HL-60/S4 treated with phorbol 12-myristate 13-acetate at 8.2 ng/mL for 4 days and 3 days (cell line): ENCODE results near the gene CLEC6A.
"Not testable (repeated sequence)": the region's sequence is repeated elsewhere in the genome, so short reads cannot be mapped to it uniquely, and the experiment has no call there.

Experiments
- in situ Hi-C: fragments of 300-500 bp; cut with MboI; formaldehyde crosslinking; loops from 2 replicates; pipeline ENCODE4 v1.15.0; 2022; ENCODE audit warnings: low sequenced_read_pairs

The CLEC6A gene

DNA sequence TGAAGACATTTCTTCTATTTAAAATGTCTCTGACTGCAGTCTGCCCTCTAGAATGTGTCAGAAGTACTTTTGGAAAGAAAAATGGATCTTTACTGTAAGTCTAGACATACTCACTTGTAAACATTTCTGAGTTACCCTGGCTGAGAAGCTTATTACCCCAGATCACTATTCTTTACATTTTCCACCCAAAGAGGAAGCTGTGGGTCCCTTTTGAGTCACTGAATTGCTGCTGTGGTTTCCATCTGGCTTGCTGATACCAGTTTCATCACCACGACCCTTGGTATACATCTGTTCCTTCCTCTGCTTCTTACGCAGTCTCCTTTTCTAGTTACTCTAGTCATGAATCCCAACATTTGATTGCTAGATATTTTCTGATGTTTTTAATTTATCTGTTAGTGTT lies 37.3 kb downstream of the CLEC6A start:
- in situ Hi-C loops, result no loop called here

DNA sequence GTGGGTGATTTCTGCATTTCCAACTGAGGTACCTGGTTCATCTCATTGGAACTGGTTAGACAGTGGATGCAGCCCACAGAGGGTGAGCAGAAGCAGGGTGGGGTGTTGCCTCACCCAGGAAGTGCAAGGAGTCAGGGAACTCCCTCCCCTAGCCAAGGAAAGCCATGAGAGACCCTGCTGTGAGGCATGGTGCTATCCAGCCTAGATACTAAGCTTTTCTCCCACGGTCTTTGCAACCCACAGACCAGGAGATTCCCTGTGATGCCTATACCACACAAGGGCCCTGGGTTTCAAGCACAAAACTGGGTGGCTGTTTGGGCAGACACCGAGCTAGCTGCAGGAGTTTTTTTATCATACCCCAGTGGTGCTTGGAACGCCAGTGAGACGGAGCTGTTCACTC lies 39.9 kb downstream of the CLEC6A start:
- in situ Hi-C loops, result not testable (repeated sequence)

DNA sequence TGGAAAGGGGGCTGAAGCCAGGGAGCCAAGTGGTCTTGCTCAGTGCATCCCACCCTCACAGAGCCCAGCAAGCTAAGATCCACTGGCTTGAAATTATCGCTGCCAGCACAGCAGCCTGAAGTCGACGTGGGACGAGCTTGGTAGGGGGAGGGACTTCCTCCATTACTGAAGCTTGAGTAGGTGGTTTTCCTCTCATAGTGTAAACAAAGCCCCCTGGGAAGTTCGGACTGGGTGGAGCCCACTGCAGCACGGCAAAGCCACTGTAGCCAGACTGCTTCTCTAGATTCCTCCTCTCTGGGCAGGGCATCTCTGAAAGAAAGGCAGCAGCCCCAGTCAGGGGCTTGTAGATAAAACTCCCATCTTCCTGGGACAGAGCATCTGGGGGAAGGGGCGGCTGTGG lies 40.3 kb downstream of the CLEC6A start:
- in situ Hi-C loops, result not testable (repeated sequence)

DNA sequence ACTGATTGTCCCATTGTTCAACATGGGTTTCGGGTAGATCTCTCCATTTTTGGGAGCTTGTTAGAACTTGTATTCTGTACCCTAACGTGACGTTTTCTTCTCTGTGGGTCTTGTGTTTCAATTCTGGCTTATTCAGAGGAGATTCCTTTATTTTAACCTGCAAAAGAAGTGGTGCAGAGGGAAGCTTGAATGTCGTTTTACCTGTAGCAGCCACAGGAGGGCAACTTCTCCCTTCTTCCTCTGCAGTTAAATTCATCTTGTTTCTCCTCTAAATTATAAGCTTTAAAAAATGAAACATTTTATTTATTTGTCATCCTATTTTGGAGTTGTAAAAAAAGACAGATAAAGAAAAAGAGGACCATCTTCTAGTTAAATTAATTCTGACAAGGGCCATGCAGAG lies 43.9 kb downstream of the CLEC6A start:
- in situ Hi-C loops, result no loop called here

DNA sequence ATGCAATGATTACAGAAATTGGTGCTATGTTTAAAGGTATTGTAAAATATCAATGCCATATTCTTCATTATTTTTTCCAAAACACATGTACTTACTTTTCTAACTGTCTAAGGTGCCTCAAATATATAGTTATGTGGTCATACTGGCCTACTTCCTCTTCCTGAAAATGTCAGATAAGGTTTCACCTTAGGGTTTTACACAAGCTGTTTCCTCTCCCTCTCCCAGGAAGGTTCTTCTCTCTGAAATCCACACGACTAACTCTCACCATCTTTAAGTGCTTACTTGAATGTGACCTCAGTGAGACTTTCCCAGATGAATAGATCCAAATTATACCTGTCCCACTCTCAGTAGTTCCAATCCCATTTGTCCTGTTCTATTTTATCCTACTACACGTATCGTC lies 46.0 kb downstream of the CLEC6A start:
- in situ Hi-C loops, result no loop called here

DNA sequence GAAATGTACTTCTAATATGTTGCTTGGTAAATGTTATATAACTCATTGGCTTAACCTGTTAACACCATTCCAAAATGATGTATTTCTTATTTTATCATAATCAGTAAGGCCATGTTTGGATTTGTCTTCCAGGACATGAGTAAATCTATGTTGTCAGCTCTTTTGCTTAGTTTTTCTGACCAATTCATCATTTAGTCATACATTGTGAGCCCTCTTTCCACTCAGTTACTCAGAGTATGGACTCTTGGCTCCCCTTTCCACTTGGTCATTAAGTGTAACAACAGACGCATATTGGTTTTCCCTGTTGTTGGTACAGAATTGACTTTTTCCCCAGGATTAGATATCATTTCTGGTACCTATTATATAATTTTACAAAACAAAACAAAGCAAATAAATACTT lies 48.6 kb downstream of the CLEC6A start:
- in situ Hi-C loops, result no loop called here

DNA sequence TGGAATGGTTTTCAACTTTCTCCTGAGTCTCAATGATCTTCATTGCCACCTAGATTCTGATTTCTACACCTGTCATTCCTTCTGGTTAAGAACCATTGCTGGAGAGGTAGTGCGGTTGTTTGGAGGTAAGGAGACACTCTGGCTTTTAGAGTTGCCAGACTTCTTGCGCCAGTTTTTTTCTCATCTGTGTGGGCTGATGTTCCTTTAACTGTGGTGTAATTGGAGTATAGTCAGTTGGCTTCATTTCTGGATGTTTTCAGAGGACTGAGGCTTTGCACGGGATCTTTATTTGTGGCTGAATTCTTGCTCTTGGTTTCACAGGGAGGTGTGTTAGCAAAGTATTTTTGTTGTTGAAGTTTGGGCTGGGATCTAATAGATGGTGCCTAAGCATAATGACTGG lies 51.8 kb downstream of the CLEC6A start:
- in situ Hi-C loops, result no loop called here

DNA sequence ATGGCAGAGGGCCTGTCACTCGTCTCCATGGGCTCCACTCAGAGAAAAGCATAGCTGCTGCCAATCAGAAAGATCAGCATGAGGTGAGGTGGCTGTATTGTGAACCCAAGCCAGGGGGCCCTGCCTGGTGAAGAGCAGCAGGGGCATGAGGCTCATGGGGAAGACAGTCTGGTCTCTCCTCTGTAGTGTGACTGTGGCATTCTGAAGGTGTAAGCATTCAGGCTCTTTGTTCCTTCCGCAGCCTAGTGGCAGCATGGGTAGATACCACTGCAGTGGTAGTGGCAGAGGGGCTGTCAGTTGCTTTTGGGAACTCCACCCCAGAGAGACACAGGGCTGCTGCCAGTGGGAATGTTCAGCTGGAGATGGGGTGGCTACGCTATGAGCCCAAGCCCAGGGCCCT lies 52.5 kb downstream of the CLEC6A start:
- in situ Hi-C loops, result no loop called here

DNA sequence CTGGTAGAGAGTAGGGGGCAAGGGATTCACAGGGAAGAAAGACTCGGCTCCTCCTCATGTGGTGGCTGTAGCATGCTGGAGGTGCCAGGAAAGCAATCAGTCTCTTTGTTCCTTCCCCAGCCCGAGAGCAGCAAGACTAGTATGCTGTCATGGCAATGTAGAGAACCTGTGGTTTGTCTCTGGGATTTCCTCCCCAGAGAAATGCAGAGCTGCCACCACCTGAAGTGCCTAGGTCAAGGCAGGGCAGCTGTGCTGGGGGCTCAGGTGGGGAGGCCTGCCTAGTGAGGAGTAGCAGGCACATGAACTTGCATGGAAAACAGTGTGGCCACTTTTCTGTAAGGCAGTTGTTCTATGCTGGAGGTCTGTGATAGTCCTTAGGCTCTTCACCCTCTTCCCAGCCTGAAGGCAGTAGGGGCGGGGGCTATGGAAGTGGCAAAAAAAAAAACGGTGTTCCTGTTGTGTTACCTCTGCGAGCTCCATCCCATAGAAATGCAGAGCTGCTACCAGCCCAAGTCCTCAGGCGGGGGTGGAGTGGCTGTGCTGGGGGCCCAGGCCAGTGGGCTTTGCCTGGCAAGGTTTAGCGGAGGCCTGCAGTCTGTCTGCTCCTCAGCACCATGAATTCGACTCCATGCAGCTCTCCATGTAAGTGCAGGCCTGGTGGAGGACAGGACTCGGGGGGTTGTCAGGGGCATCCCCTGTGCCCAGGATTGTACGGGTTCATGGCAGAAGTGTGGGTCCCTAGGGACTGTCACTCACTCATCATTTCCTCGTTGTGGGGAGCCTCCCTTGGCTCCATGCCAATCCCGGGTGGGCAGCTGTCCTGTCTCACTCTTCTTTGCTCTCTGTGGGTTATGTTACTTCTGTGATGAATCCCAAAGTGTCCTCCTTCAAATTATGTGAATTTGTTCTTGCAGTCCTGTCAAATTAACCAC lies 53.4 kb downstream of the CLEC6A start:
- in situ Hi-C loops, result no loop called here

DNA sequence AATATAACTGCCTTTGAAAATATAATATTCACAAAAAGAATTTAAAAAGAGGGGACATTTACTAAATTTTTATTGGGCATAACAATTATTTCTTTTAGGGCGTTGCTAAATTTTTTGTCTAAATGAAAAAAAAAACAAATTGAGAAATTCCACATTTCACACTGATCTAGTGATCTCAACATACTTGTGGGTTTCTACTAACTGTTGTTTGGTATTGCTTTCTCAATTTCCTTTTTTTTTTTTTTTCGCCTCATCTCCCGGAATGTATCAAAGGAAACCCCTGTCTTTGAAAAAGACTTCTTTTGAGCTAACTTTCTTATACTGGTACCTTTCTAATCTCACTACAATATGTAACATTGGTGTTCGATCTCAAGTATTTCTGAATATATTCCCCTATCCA lies 57.5 kb downstream of the CLEC6A start, which contains the start of gene CLEC4D:
CLEC4D (plus strand) TSS at position 248 of the 400 bp plus-strand sequence. CDS start 230 bp downstream, outside the sequence.
- in situ Hi-C loops, result no loop called here

DNA sequence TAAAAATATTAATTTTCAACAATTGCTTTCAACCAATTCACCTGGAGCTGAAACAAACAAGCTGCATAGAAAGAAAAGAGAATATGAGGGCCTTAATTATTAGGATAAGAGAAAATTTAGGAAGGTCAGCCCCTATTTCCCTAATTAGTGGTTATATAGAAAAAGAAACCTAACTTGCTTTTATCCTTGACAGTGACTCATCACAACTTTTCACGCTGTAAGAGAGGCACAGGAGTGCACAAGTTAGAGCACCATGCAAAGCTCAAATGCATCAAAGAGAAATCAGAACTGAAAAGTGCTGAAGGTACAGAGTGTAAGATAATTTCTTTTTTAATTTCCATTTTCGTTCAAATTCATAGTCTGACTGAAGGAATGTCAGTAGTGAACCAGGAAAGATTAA lies 62.2 kb downstream of the CLEC6A start:
- in situ Hi-C loops, result no loop called here

DNA sequence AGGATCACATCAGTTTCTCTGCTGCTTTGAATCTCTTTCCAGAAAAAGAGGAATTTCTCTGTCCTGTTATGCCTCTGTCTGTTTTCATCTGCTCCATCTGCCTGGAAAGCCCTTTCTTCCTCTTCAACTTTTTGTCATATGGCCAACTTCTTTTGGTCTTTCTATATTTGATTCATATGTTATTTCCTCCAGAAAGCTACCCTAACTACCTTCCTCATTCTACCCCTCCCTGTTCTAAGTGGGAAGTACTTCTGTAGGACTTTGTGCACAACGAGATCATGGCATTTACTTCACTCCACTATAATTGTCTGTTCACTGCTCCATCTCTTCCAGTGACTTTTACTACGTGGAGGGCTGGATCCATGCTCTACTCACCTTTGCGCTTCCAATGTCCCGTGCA lies 63.4 kb downstream of the CLEC6A start:
- in situ Hi-C loops, result no loop called here

DNA sequence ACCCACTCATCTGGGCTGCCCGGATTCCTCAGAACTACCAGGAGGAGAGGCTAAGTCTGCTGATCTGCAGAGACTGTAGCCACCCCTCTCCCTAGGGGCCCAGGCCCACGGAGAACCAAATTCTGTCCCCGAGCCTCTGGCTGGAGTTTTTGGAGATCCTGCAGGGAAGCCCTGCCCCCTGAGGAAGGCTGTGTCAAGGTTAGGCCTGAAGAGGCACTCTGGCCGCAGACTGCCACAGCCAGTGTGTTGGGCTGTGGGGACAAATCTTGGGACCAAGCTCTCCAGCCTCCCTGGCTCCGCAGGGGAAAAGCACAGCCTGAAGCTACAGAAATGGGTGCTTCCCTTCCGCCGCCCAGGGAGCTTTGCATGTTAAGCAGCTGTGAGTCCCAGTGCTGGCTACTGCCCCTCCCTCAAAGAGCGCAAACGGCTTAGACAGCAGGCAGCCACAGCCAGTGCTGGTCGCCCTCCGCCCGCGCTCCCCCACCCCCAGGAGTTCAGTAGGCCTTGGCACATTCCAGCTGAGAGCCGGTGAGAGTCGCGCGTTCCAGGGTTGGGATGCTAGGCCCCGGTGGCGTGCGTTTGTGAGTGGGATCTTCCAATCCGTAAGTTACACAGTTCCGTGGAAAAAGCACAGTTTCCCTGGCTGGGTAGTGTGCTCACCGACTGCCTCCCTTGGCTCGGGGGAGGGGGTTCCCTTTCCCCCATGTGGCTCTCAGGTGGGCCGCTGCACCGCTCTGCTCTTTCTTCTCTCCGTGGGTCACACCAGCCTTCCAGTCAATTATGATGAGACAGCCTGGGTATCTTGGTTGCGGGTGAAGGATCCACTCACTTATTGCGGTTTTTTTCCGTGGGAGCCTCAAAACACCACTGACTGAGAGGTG lies 71.7 kb downstream of the CLEC6A start:
- in situ Hi-C loops, result no loop called here
